HUES64 (cell line): Measurements from ENCODE around the gene EBPL. TPM values are rescaled to one million over a fixed set of nuclear protein-coding genes. Genes with fewer than 3 reads are reported as not detected.
"Not testable (repeated sequence)": the region's sequence is repeated elsewhere in the genome, so short reads cannot be mapped to it uniquely, and the experiment has no call there.

Experiments
- H3K27ac ChIP-seq: 2 replicates; pipeline ENCODE4 v1.7.0; 2013; ENCODE audit warnings: low read depth, low read length, inconsistent platforms
- H3K27me3 ChIP-seq: 2 replicates; pipeline ENCODE4 v1.6.1; 2013; ENCODE audit warnings: mild to moderate bottlenecking, low read length; ENCODE audit not compliant: insufficient read depth
- H3K36me3 ChIP-seq: 2 replicates; pipeline ENCODE4 v1.6.1; 2013; ENCODE audit warnings: mild to moderate bottlenecking, low read length; ENCODE audit not compliant: insufficient read depth
- H3K4me1 ChIP-seq: 2 replicates; pipeline ENCODE4 v1.6.1; 2013; ENCODE audit warnings: mild to moderate bottlenecking, low read length, moderate library complexity; ENCODE audit not compliant: insufficient read depth
- H3K4me3 ChIP-seq: 2 replicates; pipeline ENCODE4 v1.5.1; 2013; ENCODE audit warnings: mild to moderate bottlenecking, low read length, moderate library complexity
- H3K9ac ChIP-seq: 2 replicates; pipeline ENCODE4 v1.6.1; 2013; ENCODE audit warnings: mild to moderate bottlenecking, low read depth, low read length
- H3K9me3 ChIP-seq: 2 replicates; pipeline ENCODE4 v1.6.1; 2013; ENCODE audit warnings: low read depth, low read length; ENCODE audit not compliant: insufficient read depth
- WGBS: fragments of 150-250, 120-280 bp; methylation state at CpG from one replicate; pipeline ENCODE4 v1.1.7; 2013; ENCODE audit warnings: missing lambda C conversion rate; 5-methylcytosine and 5-hydroxymethylcytosine counted together
- polyA plus RNA-seq, 2 experiments: library from polyadenylated mRNA; stranded (reverse); fragments of 50-300 nt; gene quantifications; one replicate each; pipeline ENCODE4 v1.2.3, GENCODE V29; 2013

Gene EBPL
- polyA plus RNA-seq (2013, experiment 1 of 2), result 102 TPM
- polyA plus RNA-seq (2013, experiment 2 of 2), result 120 TPM

- Histone ChIP-seq H3K9ac (peak within 1 kb of the TSS; percentile 87), H3K4me1 (no peaks in the 10 kb centered on the region; the same call in 1 of the 2 replicates), H3K27me3 (no peaks in the 10 kb centered on the region), H3K36me3 (peaks cover 25% of the 10 kb centered on the region), H3K9me3 (no peaks in the 10 kb centered on the region), H3K27ac (peak within 1 kb of the TSS; percentile 90), H3K4me3 (peak within 1 kb of the TSS; percentile 89)
- under 1% methylated on average over 67 of the region's 67 CpGs for WGBS
Observed at GRCh38 chr13:49690995-49691784, at the start of gene EBPL. TSS of gene EBPL (minus strand) at chr13:49691486. CDS start at chr13:49691424, 62 bp downstream.

DNA sequence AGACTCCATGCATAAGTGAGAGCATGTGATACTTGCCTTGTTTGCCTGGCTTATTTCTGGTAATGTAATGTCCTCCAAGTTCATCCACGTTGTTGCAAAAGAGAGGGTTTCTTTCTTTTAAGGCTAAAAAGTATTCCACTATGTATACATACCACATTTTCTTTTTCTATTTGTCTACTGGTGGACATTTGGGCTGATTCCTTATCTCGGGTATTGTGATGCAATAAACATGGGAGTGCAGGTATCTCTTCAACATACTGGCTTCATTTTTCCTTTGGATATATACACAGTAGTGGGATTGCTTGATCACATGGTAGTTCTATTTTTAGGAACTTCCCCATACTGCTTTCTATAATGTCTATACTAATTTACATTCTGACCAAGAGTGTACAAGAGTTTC, 49.6 kb upstream of the EBPL start:
- Histone ChIP-seq H3K36me3 (peaks cover 30% of the 10 kb centered on the region), H3K9ac (no peak overlapping the region), H3K27me3 (no peaks in the 10 kb centered on the region), H3K4me1 (no peaks in the 10 kb centered on the region), H3K27ac (no peak overlapping the region), H3K9me3 (no peaks in the 10 kb centered on the region), H3K4me3 (no peak overlapping the region)
- WGBS, result 100% methylated on average over 2 of the region's 2 CpGs

DNA sequence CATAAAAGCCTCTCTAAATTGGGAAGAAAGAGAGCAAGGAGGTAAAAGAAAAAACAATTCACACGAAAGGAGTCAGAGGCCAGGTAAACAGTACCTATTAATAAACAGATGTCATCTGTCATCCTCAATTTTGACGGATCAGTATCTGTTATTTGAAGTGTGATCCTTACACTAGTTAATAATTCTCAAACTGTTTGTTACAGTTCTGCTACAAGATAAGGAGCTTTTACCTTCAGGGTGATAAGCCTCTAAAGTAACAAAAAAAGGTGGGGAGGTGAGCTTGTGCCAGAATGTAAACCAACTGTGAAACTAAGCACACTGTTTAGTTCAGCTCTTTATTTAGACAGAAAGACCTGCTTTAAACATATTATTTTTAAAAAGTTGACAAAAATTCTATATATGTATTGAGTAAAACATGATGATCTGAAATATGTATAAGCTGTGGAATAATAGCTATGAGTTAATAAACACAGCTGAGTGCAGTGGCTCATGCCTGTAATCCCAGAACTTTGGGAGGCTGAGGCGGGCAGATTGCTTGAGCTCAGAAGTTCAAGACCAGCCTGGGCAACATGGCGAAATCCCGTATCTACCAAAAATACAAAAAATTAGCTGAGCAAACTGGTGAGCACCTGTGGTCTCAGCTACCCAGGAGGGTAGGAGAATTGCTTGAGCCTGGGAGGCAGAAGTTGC, 48.4 kb upstream of the EBPL start:
- Histone ChIP-seq H3K27ac (no peak overlapping the region), H3K4me1 (no peaks in the 10 kb centered on the region), H3K4me3 (no peak overlapping the region), H3K27me3 (no peaks in the 10 kb centered on the region), H3K9me3 (no peaks in the 10 kb centered on the region), H3K36me3 (peaks cover 20% of the 10 kb centered on the region), H3K9ac (no peak overlapping the region)
- 96% methylated on average over 5 of the region's 5 CpGs for WGBS

DNA sequence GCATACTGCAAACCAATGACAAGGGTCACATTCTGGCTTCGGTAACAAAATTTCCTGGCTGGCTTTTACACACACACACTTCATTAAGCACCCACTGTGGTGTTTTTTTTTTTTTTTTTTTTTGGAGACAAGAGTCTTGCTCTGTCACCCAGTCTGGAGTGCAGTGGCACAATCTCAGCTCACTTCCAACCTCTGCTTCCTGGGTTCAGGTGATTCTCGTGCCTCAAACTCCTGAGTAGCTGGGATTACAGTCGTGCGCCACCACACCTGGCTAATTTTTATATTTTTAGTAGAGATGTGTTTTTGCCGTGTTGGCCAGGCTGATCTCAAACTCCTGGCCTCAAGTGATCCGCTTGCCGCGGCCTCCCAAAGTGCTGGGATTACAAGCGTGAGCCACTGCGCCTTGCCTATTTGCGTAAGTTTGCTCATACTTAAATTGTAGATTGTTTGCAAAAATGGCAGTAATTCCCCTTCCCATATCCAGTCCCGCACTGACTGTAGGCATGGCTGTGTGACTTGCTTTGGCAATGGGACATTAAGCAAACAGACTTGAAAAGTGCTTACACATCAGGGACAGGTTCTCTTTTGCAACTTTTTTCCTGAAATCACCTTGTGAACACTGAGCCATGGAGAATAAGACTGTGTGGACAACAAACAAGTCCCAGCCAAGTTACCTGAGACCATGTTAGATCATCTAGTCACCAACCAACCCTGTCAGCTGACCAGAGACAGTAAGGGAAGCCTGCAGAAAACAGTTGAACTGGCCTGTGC, 42.1 kb upstream of the EBPL start:
- H3K4me3 ChIP-seq, result no peak overlapping the region
- H3K27ac ChIP-seq, result no peak overlapping the region
- H3K4me1 ChIP-seq, result no peaks in the 10 kb centered on the region
- no peak overlapping the region for H3K9ac ChIP-seq
- H3K9me3 ChIP-seq, result no peaks in the 10 kb centered on the region
- peaks cover 38% of the 10 kb centered on the region for H3K36me3 ChIP-seq
- WGBS, result 91% methylated on average over 12 of the region's 12 CpGs
- H3K27me3 ChIP-seq, result no peaks in the 10 kb centered on the region

GRCh38 chr13:49731766-49732165, 40.5 kb upstream of the EBPL start:
- no peak overlapping the region for H3K4me3 ChIP-seq
- H3K9me3 ChIP-seq, result no peaks in the 10 kb centered on the region
- peaks cover 49% of the 10 kb centered on the region for H3K36me3 ChIP-seq
- H3K27me3 ChIP-seq, result no peaks in the 10 kb centered on the region
- no peaks in the 10 kb centered on the region for H3K4me1 ChIP-seq
- H3K27ac ChIP-seq, result no peak overlapping the region
- H3K9ac ChIP-seq, result no peak overlapping the region

GRCh38 chr13:49716615-49717014, 25.3 kb upstream of the EBPL start:
- peaks cover 13% of the 10 kb centered on the region; the same call in 1 of the 2 replicates for H3K9me3 ChIP-seq
- no peak overlapping the region for H3K4me3 ChIP-seq
- no peaks in the 10 kb centered on the region for H3K27me3 ChIP-seq
- no peak overlapping the region for H3K27ac ChIP-seq
- H3K36me3 ChIP-seq, result peaks cover 74% of the 10 kb centered on the region
- no peaks in the 10 kb centered on the region for H3K4me1 ChIP-seq
- 91% methylated on average over 6 of the region's 6 CpGs for WGBS
- H3K9ac ChIP-seq, result no peak overlapping the region

- WGBS, result no CpG with 5 or more reads among the region's 1 CpG
- Histone ChIP-seq H3K9ac (no peak overlapping the region), H3K27me3 (no peaks in the 10 kb centered on the region), H3K4me3 (no peak overlapping the region), H3K4me1 (no peaks in the 10 kb centered on the region), H3K36me3 (peaks cover 76% of the 10 kb centered on the region), H3K27ac (no peak overlapping the region), H3K9me3 (peaks cover 13% of the 10 kb centered on the region; the same call in 1 of the 2 replicates)
Observed at GRCh38 chr13:49714757-49715156, 23.5 kb upstream of the EBPL start.

- Histone ChIP-seq H3K4me1 (no peaks in the 10 kb centered on the region), H3K36me3 (peaks cover 72% of the 10 kb centered on the region), H3K9me3 (peaks cover 13% of the 10 kb centered on the region; the same call in 1 of the 2 replicates), H3K9ac (no peak overlapping the region), H3K27ac (no peak overlapping the region), H3K27me3 (no peaks in the 10 kb centered on the region), H3K4me3 (no peak overlapping the region)
- 94% methylated on average over 2 of the region's 2 CpGs for WGBS
Observed at GRCh38 chr13:49711218-49711863, 20.1 kb upstream of the EBPL start.

DNA sequence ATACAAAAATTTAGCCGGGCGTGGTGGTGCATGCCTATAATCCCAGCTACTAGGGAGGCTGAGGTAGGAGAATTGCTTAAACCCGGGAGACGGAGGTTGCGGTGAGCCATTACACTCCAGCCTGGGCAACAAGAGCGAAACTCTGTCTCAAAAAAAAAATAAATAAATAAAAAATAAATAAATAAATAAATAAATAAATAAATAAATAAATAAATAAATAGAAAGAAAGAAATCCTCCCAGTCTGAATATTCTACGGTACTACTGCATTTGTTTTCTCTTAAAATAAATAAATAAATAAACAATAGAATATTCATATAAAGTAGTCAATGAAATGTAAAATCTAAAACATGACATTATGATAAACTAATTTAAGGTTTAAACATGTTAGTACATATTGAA, 13.0 kb upstream of the EBPL start:
- peaks cover 84% of the 10 kb centered on the region for H3K36me3 ChIP-seq
- H3K4me1 ChIP-seq, H3K4me3 ChIP-seq, H3K27me3 ChIP-seq, H3K9ac ChIP-seq, H3K9me3 ChIP-seq, H3K27ac ChIP-seq: not testable (repeated sequence)
- 81% methylated on average over 4 of the region's 7 CpGs for WGBS

GRCh38 chr13:49701491-49701890, 10.2 kb upstream of the EBPL start:
- Histone ChIP-seq H3K9ac (no peak overlapping the region), H3K27ac (no peak overlapping the region), H3K4me3 (no peak overlapping the region), H3K9me3 (no peaks in the 10 kb centered on the region), H3K27me3 (no peaks in the 10 kb centered on the region), H3K36me3 (peaks cover 76% of the 10 kb centered on the region), H3K4me1 (peaks cover 12% of the 10 kb centered on the region)
